Liver (tissue), 9 donors: ENCODE data around the gene NGF. TPM values are rescaled to one million over a fixed set of nuclear protein-coding genes. Genes with fewer than 3 reads are reported as not detected.

ENCODE experiments used
- DNase-seq: peaks from one replicate; pipeline ENCODE4 v3.0.0-alpha.2; 2017; ENCODE audit warnings: low spot score
- H3K27ac ChIP-seq, 2 donors: one replicate each; pipeline ENCODE4 v1.7.0; 2013; ENCODE audit warnings: inconsistent platforms in 2 of 2, low read length in 2 of 2, control low read depth in 1 of 2, low read depth in 1 of 2, mild to moderate bottlenecking in 1 of 2
- H3K27me3 ChIP-seq, 4 donors: one replicate each; pipeline versions ENCODE4 v1.6.1 to v1.7.0; 2013; ENCODE audit warnings: low read length in 3 of 4, inconsistent platforms in 1 of 4, mild to moderate bottlenecking in 1 of 4, moderate library complexity in 1 of 4; ENCODE audit not compliant: control insufficient read depth in 4 of 4, insufficient read depth in 4 of 4
- H3K36me3 ChIP-seq, 4 donors: one replicate each; pipeline versions ENCODE4 v1.6.1 to v1.7.0; 2013; ENCODE audit warnings: low read length in 3 of 4, mild to moderate bottlenecking in 3 of 4, low read depth in 1 of 4, moderate library complexity in 1 of 4; ENCODE audit not compliant: control insufficient read depth in 4 of 4, insufficient read depth in 3 of 4
- H3K4me1 ChIP-seq, 4 donors: one replicate each; pipeline versions ENCODE4 v1.6.1 to v1.7.0; 2013; ENCODE audit warnings: low read length in 3 of 4, mild to moderate bottlenecking in 3 of 4, moderate library complexity in 1 of 4; ENCODE audit not compliant: control insufficient read depth in 4 of 4, insufficient read depth in 4 of 4
- H3K4me3 ChIP-seq, 3 donors: one replicate each; pipeline versions ENCODE4 v1.6.1 to v1.7.0; 2013; ENCODE audit warnings: low read length in 3 of 3, control low read depth in 1 of 3, low read depth in 1 of 3, mild to moderate bottlenecking in 1 of 3
- H3K9ac ChIP-seq, 2 donors: one replicate each; pipeline ENCODE4 v1.7.0; 2013; ENCODE audit warnings: low read length in 2 of 2, mild to moderate bottlenecking in 2 of 2, moderate library complexity in 2 of 2, control low read depth in 1 of 2, low read depth in 1 of 2
- H3K9me3 ChIP-seq, 4 donors: one replicate each; pipeline versions ENCODE4 v1.6.1 to v1.7.0; 2013; ENCODE audit warnings: low read length in 3 of 4; ENCODE audit not compliant: control insufficient read depth in 4 of 4
- EGR1 ChIP-seq, 2 donors: IDR thresholded peaks; 2 replicates each; pipeline ENCODE4 v1.6.1; 2016 to 2018; ENCODE audit warnings: antibody characterized with exemption in 2 of 2, low read depth in 2 of 2
- FOXA1 ChIP-seq: IDR thresholded peaks from 2 replicates; pipeline ENCODE4 v1.6.1; 2016; ENCODE audit warnings: antibody characterized with exemption
- HNF4A ChIP-seq, 2 donors: conservative IDR thresholded peaks; 2 replicates each; pipeline ENCODE4 v1.6.1; 2016; ENCODE audit warnings: antibody characterized with exemption in 2 of 2, mild to moderate bottlenecking in 2 of 2
- HNF4G ChIP-seq: IDR thresholded peaks from 2 replicates; pipeline ENCODE4 v1.6.1; 2016; ENCODE audit warnings: antibody characterized with exemption
- JUND ChIP-seq, 2 donors: IDR thresholded peaks; 2 replicates each; pipeline ENCODE4 v1.6.1; 2016; ENCODE audit warnings: antibody characterized with exemption in 2 of 2
- NR2F2 ChIP-seq: IDR thresholded peaks from 2 replicates; pipeline ENCODE4 v1.6.1; 2016; ENCODE audit warnings: antibody characterized with exemption
- RAD21 ChIP-seq, 2 donors: IDR thresholded peaks; 2 replicates each; pipeline ENCODE4 v1.6.1; 2016; ENCODE audit warnings: antibody characterized with exemption in 2 of 2, mild to moderate bottlenecking in 2 of 2
- RXRA ChIP-seq, 2 donors: IDR thresholded peaks; 2 replicates each; pipeline ENCODE4 v1.6.1; 2017 to 2018; ENCODE audit warnings: antibody characterized with exemption in 2 of 2, mild to moderate bottlenecking in 1 of 2
- SP1 ChIP-seq: IDR thresholded peaks from 2 replicates; pipeline ENCODE4 v1.6.1; 2018; ENCODE audit warnings: antibody characterized with exemption, mild to moderate bottlenecking
- TAF1 ChIP-seq: conservative IDR thresholded peaks from 2 replicates; pipeline ENCODE4 v1.6.1; 2016; ENCODE audit warnings: antibody characterized with exemption, mild to moderate bottlenecking
- YY1 ChIP-seq: IDR thresholded peaks from 2 replicates; pipeline ENCODE4 v1.6.1; 2016; ENCODE audit warnings: antibody characterized with exemption, mild to moderate bottlenecking
- WGBS: extraction: QIAGEN DNeasy Blood & Tissue Kit; methylation state at CpG from one replicate; pipeline ENCODE4 v1.1.7; 2013; 5-methylcytosine and 5-hydroxymethylcytosine counted together
- polyA plus RNA-seq, 2 donors: library from polyadenylated mRNA; stranded (reverse) in 1 of 2; unstranded in 1 of 2; fragments of 200-250 nt in 1 of 2; fragments of >200 nt in 1 of 2; fragmentation: Nextera tagmentation in 1 of 2; extraction: Ambion mirVana in 1 of 2; gene quantifications; one replicate each; pipeline versions ENCODE4 v1.2.1 to v1.2.3, GENCODE V29; 2013 to 2015
- total RNA-seq, 2 donors: library from RNA; depleted of rRNA; stranded (reverse); fragments of >200 nt; gene quantifications; one replicate each; pipeline ENCODE4 v1.2.3, GENCODE V29; 2014
- TF ChIP-seq, protein P1 (sequence below): IDR thresholded peaks from 2 replicates; pipeline ENCODE4 v1.6.1; 2016; ENCODE audit warnings: antibody characterized with exemption
- TF ChIP-seq, protein P2 (sequence below): IDR thresholded peaks from 2 replicates; pipeline ENCODE4 v1.6.1; 2016; ENCODE audit warnings: antibody characterized with exemption, mild to moderate bottlenecking
- TF ChIP-seq, protein P3 (sequence below): IDR thresholded peaks from 2 replicates; pipeline ENCODE4 v1.6.1; 2016; ENCODE audit warnings: antibody characterized with exemption
- donor health status: healthy.
- donor health status: healthy.
- donor health status: healthy.
- donor health status: healthy.
- donor health status: healthy.

The NGF gene
- total and polyA plus RNA-seq, 4 donors: 0.79 to 2.1 (median 1.2) TPM

DNA sequence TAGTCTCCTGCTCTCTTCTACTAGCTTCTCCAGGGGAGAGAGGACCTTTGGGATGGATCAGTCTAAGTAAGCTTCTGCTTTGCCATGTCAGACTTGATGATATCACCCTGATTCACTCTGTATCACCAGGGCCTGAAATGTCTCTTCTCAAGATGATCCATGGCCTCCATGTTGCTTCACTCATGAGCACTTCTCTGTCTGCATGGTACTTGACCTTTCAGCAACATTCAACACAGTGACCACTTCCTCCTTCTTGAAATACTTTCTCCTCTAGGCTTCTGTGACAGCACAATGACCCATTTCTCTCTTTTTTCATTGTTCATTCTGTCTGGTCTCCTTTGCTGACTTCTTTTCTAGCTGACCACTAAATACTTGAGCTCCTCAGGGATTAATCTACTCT is 35.3 kb upstream of the NGF start:
- Histone ChIP-seq H3K4me1 (no peaks in the 10 kb centered on the region), H3K27me3 (peaks cover 0 to 17% (median 0%) of the 10 kb centered on the region in 4 donors), H3K36me3 (no peaks in the 10 kb centered on the region), H3K9me3 (peaks cover 0 to 2% (median 0%) of the 10 kb centered on the region in 4 donors), H3K9ac (no peak overlapping the region), H3K27ac (no peak overlapping the region), H3K4me3 (no peak overlapping the region)
- TF ChIP-seq, protein P1, sequence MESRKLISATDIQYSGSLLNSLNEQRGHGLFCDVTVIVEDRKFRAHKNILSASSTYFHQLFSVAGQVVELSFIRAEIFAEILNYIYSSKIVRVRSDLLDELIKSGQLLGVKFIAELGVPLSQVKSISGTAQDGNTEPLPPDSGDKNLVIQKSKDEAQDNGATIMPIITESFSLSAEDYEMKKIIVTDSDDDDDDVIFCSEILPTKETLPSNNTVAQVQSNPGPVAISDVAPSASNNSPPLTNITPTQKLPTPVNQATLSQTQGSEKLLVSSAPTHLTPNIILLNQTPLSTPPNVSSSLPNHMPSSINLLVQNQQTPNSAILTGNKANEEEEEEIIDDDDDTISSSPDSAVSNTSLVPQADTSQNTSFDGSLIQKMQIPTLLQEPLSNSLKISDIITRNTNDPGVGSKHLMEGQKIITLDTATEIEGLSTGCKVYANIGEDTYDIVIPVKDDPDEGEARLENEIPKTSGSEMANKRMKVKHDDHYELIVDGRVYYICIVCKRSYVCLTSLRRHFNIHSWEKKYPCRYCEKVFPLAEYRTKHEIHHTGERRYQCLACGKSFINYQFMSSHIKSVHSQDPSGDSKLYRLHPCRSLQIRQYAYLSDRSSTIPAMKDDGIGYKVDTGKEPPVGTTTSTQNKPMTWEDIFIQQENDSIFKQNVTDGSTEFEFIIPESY: no peak
- no peak for TF ChIP-seq RAD21 (IDR thresholded peaks at IDR 0.05)
- TF ChIP-seq, protein P2, sequence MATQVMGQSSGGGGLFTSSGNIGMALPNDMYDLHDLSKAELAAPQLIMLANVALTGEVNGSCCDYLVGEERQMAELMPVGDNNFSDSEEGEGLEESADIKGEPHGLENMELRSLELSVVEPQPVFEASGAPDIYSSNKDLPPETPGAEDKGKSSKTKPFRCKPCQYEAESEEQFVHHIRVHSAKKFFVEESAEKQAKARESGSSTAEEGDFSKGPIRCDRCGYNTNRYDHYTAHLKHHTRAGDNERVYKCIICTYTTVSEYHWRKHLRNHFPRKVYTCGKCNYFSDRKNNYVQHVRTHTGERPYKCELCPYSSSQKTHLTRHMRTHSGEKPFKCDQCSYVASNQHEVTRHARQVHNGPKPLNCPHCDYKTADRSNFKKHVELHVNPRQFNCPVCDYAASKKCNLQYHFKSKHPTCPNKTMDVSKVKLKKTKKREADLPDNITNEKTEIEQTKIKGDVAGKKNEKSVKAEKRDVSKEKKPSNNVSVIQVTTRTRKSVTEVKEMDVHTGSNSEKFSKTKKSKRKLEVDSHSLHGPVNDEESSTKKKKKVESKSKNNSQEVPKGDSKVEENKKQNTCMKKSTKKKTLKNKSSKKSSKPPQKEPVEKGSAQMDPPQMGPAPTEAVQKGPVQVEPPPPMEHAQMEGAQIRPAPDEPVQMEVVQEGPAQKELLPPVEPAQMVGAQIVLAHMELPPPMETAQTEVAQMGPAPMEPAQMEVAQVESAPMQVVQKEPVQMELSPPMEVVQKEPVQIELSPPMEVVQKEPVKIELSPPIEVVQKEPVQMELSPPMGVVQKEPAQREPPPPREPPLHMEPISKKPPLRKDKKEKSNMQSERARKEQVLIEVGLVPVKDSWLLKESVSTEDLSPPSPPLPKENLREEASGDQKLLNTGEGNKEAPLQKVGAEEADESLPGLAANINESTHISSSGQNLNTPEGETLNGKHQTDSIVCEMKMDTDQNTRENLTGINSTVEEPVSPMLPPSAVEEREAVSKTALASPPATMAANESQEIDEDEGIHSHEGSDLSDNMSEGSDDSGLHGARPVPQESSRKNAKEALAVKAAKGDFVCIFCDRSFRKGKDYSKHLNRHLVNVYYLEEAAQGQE: no peak
- no peak for TF ChIP-seq EGR1 (IDR thresholded peaks at IDR 0.05; ENCODE audit: low read depth in 2 of 2)
- TF ChIP-seq YY1: no peak
- TF ChIP-seq NR2F2: no peak
- no peak for TF ChIP-seq JUND (IDR thresholded peaks at IDR 0.05)
- no peak for TF ChIP-seq HNF4G
- no peak for TF ChIP-seq FOXA1
- no peak for DNase-seq

DNA sequence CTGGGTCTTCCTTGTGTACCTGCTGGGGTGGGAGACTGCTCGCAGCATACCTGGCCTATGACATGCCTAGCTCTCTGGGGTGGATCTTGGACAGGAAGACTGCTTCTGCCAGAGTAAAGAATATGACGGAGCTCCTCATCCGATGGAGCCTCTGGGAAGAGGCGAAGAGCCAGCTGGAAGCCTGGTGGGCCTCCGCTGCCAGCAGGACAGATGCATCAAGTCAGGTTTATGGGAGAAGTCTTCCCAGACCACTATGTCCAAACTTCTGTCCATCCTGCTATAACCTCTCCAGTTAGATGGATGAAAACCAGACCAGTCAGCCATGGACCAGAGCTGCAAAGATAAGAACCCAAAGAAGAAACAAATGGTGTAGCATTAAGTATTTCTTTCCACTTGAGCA is 27.7 kb upstream of the NGF start:
- Histone ChIP-seq H3K27ac (no peak overlapping the region), H3K9me3 (peaks cover 0 to 2% (median 0%) of the 10 kb centered on the region in 4 donors), H3K9ac (no peak overlapping the region), H3K4me1 (no peaks in the 10 kb centered on the region), H3K4me3 (no peak overlapping the region), H3K27me3 (peaks cover 0 to 14% (median 1%) of the 10 kb centered on the region in 4 donors), H3K36me3 (no peaks in the 10 kb centered on the region)
- WGBS: 82% methylated on average over 5 of the region's 5 CpGs
- no peak for DNase-seq
- TF ChIP-seq, protein P3, sequence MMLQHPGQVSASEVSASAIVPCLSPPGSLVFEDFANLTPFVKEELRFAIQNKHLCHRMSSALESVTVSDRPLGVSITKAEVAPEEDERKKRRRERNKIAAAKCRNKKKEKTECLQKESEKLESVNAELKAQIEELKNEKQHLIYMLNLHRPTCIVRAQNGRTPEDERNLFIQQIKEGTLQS: no peak
- TF ChIP-seq HNF4G: no peak
- peak; percentile 42 for TF ChIP-seq NR2F2
- TF ChIP-seq SP1: peak; percentile 10
- TF ChIP-seq YY1: no peak
- peak in 1 of 2 donors; percentile 20 for TF ChIP-seq RAD21 (IDR thresholded peaks at IDR 0.05)

DNA sequence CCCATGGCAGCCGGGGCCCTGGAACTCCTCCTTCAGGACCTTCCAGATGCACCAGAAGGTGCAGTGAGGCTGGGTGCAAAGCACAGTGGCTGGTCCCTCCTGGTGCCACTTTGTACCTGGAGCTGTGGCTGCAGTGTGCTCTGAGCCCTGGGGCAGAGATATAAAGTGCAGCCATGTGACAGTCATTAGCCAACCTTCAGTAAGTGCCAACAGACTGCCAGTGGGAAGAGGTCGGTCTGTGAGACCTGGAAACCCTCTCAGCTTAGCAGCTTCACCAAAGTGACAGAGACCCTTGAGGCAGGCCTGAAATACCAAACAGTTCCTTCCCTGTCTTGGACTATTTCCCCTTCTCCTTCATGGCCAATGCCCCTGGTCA is 26.7 kb upstream of the NGF start:
- H3K9ac ChIP-seq: no peak overlapping the region
- WGBS: 79% methylated on average over 2 of the region's 2 CpGs
- H3K27ac ChIP-seq: no peak overlapping the region
- H3K4me1 ChIP-seq: no peaks in the 10 kb centered on the region
- no peak for DNase-seq
- H3K27me3 ChIP-seq: peaks cover 0 to 14% (median 1%) of the 10 kb centered on the region in 4 donors
- no peak for TF ChIP-seq JUND (IDR thresholded peaks at IDR 0.05)
- TF ChIP-seq HNF4G: no peak
- no peak for TF ChIP-seq YY1
- TF ChIP-seq RXRA (IDR thresholded peaks at IDR 0.05): no peak
- TF ChIP-seq, protein P2: no peak
- TF ChIP-seq, protein P3: no peak
- TF ChIP-seq RAD21 (IDR thresholded peaks at IDR 0.05): no peak
- no peak for TF ChIP-seq TAF1
- TF ChIP-seq SP1: no peak
- TF ChIP-seq HNF4A (conservative IDR thresholded peaks at IDR 0.05): no peak
- H3K4me3 ChIP-seq: no peak overlapping the region
- peaks cover 0 to 2% (median under 1%) of the 10 kb centered on the region in 4 donors for H3K9me3 ChIP-seq
- no peaks in the 10 kb centered on the region for H3K36me3 ChIP-seq
